ENCODE measurements around the gene CDH13. TPM values are rescaled to one million over a fixed set of nuclear protein-coding genes. Genes with fewer than 3 reads are reported as not detected.

Gene CDH13
- total RNA-seq, 2 donors from 2014 or later: 228 to 280 TPM

DNA sequence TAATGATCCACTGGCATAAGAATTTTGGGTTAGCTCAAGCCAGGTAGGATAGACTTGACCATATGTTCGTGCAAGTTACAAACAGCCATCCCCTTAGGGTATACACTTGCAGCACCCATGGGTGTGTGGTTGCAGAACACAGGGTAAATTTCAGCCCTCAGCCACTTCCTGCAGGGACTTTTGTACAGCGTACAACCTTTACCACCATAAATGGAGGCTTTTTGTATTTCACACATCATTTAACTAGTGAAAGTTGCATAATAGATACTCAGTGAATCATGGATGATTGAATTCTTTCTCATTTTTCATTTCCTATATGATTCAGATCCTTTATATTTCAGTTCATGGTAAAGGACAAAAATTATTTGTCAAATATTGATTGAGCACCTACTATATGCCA, 473.9 kb downstream of the CDH13 start:
- TF ChIP-seq CTCF (IDR thresholded peaks at IDR 0.05): no peak
- ATAC-seq (ENCODE audit: insufficient number of reproducible peaks, low FRiP score, low read depth) (no peak), DNase-seq (ENCODE audit: low spot score) (no peak)
- Histone ChIP-seq H3K27ac (no peak overlapping the region), H3K36me3 (no peaks in the 10 kb centered on the region), H3K9me3 (no peaks in the 10 kb centered on the region), H3K4me1 (ENCODE audit: control insufficient read depth in 1 of 2, low read depth in 2 of 2) (no peaks in the 10 kb centered on the region), H3K27me3 (replicated peaks; ENCODE audit: insufficient read depth) (no peaks in the 10 kb centered on the region), H3K4me3 (no peak overlapping the region)

DNA sequence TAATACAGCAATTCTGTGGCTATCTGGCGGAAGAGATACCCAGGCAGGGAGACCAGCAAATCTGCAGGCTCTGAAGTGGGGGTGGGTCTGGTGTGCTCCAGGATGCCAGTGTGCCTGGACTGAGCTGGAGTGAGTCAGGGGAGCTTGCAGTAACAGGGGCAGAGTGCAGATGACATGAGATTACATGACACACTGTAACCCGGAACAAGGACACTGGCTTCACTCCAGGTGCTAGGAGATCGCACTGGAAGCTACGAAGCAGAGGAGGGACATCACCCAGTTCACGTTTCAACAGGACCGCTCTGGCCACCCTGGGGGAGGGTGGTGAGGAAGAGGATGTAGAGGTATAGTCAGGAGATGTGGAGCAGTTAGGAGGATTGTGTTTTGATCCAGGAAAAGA, 475.6 kb downstream of the CDH13 start:
- no peak overlapping the region for H3K4me3 ChIP-seq
- ATAC-seq (ENCODE audit: insufficient number of reproducible peaks, low FRiP score, low read depth) (no peak), DNase-seq (ENCODE audit: low spot score) (no peak)
- H3K36me3 ChIP-seq: no peaks in the 10 kb centered on the region
- TF ChIP-seq CTCF (IDR thresholded peaks at IDR 0.05): no peak
- no peaks in the 10 kb centered on the region for H3K27me3 ChIP-seq (replicated peaks; ENCODE audit: insufficient read depth)
- no peaks in the 10 kb centered on the region for H3K4me1 ChIP-seq (ENCODE audit: control insufficient read depth in 1 of 2, low read depth in 2 of 2)
- H3K27ac ChIP-seq: no peak overlapping the region
- no peaks in the 10 kb centered on the region for H3K9me3 ChIP-seq

GRCh38 chr16:83105279-83106077, 478.7 kb downstream of the CDH13 start:
- no peak for ATAC-seq (ENCODE audit: insufficient number of reproducible peaks, low FRiP score, low read depth)
- H3K4me1 ChIP-seq (ENCODE audit: control insufficient read depth in 1 of 2, low read depth in 2 of 2): no peaks in the 10 kb centered on the region
- no peaks in the 10 kb centered on the region for H3K36me3 ChIP-seq
- no peaks in the 10 kb centered on the region for H3K9me3 ChIP-seq
- no peak overlapping the region for H3K27ac ChIP-seq
- TF ChIP-seq CTCF (IDR thresholded peaks at IDR 0.05): no peak
- H3K27me3 ChIP-seq (replicated peaks; ENCODE audit: insufficient read depth): no peaks in the 10 kb centered on the region
- DNase-seq (ENCODE audit: low spot score): no peak
- no peak overlapping the region for H3K4me3 ChIP-seq

DNA sequence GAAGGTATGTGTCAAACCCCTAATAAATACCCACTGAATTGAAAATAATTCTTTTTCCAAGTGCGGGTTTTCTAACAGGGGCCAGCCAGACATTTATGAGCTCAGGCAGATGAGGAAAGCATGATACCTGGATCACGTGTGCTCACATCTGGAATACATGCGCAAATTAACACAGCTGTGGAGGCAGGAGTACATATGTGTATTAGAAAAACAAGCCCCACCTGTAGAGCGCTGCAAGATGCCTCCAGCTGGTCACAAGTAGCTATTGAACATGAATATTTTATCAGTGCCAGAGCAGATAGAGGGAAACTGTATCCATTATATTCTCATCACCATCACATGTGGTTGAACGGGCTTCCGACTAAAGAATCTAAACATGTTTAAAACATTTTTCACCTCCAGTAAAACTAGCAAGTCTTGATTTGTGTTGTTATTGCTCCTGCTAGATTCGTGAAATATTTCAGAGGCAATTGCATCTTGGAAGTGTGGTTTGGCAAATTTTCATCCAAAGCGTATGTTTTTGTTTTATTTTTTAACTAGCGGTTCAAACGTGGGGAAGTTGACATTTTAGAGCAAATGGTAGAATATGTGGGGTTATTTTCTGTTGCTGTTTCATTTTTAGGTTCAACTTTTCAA, 482.8 kb downstream of the CDH13 start:
- DNase-seq (ENCODE audit: low spot score) (no peak), ATAC-seq (ENCODE audit: insufficient number of reproducible peaks, low FRiP score, low read depth) (no peak)
- Histone ChIP-seq H3K9me3 (no peaks in the 10 kb centered on the region), H3K4me1 (ENCODE audit: control insufficient read depth in 1 of 2, low read depth in 2 of 2) (peaks cover 0 to 11% of the 10 kb centered on the region in 2 donors), H3K36me3 (no peaks in the 10 kb centered on the region), H3K4me3 (no peak overlapping the region), H3K27ac (no peak overlapping the region), H3K27me3 (replicated peaks; ENCODE audit: insufficient read depth) (no peaks in the 10 kb centered on the region)
- no peak for TF ChIP-seq CTCF (IDR thresholded peaks at IDR 0.05)

DNA sequence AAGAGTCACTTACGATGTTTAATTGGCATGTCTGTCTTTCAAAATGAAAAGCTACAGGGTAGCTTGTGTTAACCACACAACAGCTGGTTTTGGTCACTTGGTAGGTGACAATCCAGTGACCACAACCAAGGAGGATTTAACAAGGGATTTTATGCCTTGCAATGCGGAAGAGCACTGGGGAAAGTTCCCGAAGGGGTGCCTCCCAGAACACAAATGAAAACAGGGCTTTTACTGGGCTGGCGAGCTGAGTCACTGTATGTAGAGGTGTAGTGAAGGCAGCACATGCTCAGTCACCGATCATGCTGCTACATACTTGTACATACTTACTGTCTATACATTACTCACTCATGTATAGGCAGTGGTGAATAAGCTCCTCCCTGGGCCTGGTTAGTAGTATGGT, 483.5 kb downstream of the CDH13 start:
- peaks cover 0 to 11% of the 10 kb centered on the region in 2 donors for H3K4me1 ChIP-seq (ENCODE audit: control insufficient read depth in 1 of 2, low read depth in 2 of 2)
- DNase-seq (ENCODE audit: low spot score) (no peak), ATAC-seq (ENCODE audit: insufficient number of reproducible peaks, low FRiP score, low read depth) (no peak)
- no peaks in the 10 kb centered on the region for H3K9me3 ChIP-seq
- H3K27me3 ChIP-seq (replicated peaks; ENCODE audit: insufficient read depth): no peaks in the 10 kb centered on the region
- H3K27ac ChIP-seq: no peak overlapping the region
- no peak overlapping the region for H3K4me3 ChIP-seq
- no peaks in the 10 kb centered on the region for H3K36me3 ChIP-seq
- no peak for TF ChIP-seq CTCF (IDR thresholded peaks at IDR 0.05)
